HepG2 (cell line): Measurements from ENCODE around the gene PLS1. TPM values are rescaled to one million over a fixed set of nuclear protein-coding genes. Genes with fewer than 3 reads are reported as not detected.
A peak's percentile ranks its signal among the peaks of the same experiment; 100 is the strongest.

Experiments used
- BORCS8-MEF2B ChIP-seq: sonication (generic); formaldehyde crosslinking; IDR thresholded peaks from 2 replicates; pipeline ENCODE4 v1.8.0; 2022; ENCODE audit warnings: mild to moderate bottlenecking, missing genetic modification reagents
- DPF2 ChIP-seq: sonication (generic); formaldehyde crosslinking; IDR thresholded peaks from 2 replicates; pipeline ENCODE4 v1.4.0; 2020; ENCODE audit warnings: mild to moderate bottlenecking, low read depth, missing genetic modification reagents, borderline replicate concordance
- E2F1 ChIP-seq: sonication (generic); formaldehyde crosslinking; IDR thresholded peaks from 2 replicates; pipeline ENCODE4 v1.5.0; 2020; ENCODE audit warnings: missing genetic modification reagents
- FOXA3 ChIP-seq: IDR thresholded peaks from 2 replicates; pipeline ENCODE4 v1.6.1; 2016; ENCODE audit warnings: missing genetic modification reagents, missing compliant biosample characterization
- GTF2F1 ChIP-seq: fragments of 150-350 bp; IDR thresholded peaks from 2 replicates; pipeline ENCODE4 v1.6.1; 2014; ENCODE audit warnings: low read length
- MEIS2 ChIP-seq: sonication (generic); formaldehyde crosslinking; IDR thresholded peaks from 2 replicates; pipeline ENCODE4 v1.9.0; 2021; ENCODE audit warnings: mild to moderate bottlenecking, missing genetic modification reagents
- MXD4 ChIP-seq: IDR thresholded peaks from 2 replicates; pipeline ENCODE4 v1.6.1; 2016; ENCODE audit warnings: mild to moderate bottlenecking, missing biosample characterization, missing genetic modification reagents
- NFE2L2 ChIP-seq: fragments of 150-350 bp; IDR thresholded peaks from 2 replicates; pipeline ENCODE4 v1.6.1; 2014; ENCODE audit warnings: low read length
- RCOR2 ChIP-seq: IDR thresholded peaks from 2 replicates; pipeline ENCODE4 v1.6.1; 2016; ENCODE audit warnings: missing biosample characterization, missing genetic modification reagents
- TGIF2 ChIP-seq: IDR thresholded peaks from 2 replicates; pipeline ENCODE4 v1.6.1; 2016; ENCODE audit warnings: control low read depth, missing compliant biosample characterization
- TRAFD1 ChIP-seq: sonication (generic); formaldehyde crosslinking; IDR thresholded peaks from 2 replicates; pipeline ENCODE4 v1.5.1; 2020; ENCODE audit warnings: missing genetic modification reagents, mild to moderate bottlenecking, borderline replicate concordance
- TRIM22 ChIP-seq: fragments of 450-650 bp; IDR thresholded peaks from 2 replicates; pipeline ENCODE4 v1.6.1; 2017
- ZFAT ChIP-seq: sonication (generic); formaldehyde crosslinking; conservative IDR thresholded peaks from 2 replicates; pipeline ENCODE4 v1.8.1; 2023; ENCODE audit warnings: missing genetic modification reagents, inconsistent platforms
- ZNF205 ChIP-seq: IDR thresholded peaks from 2 replicates; pipeline ENCODE4 v1.6.1; 2018; ENCODE audit warnings: missing biosample characterization, missing genetic modification reagents
- ZNF260 ChIP-seq: sonication (generic); formaldehyde crosslinking; IDR thresholded peaks from 2 replicates; pipeline ENCODE4 v1.4.0; 2020; ENCODE audit warnings: missing genetic modification reagents, low read depth, mild to moderate bottlenecking, borderline replicate concordance
- ZNF296 ChIP-seq: sonication (generic); formaldehyde crosslinking; conservative IDR thresholded peaks from 2 replicates; pipeline ENCODE4 v1.5.0; 2020; ENCODE audit warnings: mild to moderate bottlenecking, missing genetic modification reagents
- ZNF33B ChIP-seq: sonication (generic); formaldehyde crosslinking; IDR thresholded peaks from 2 replicates; pipeline ENCODE4 v1.5.1; 2020; ENCODE audit warnings: mild to moderate bottlenecking, missing genetic modification reagents
- ZNF576 ChIP-seq: sonication (generic); formaldehyde crosslinking; IDR thresholded peaks from 2 replicates; pipeline ENCODE4 v1.4.0; 2020; ENCODE audit warnings: mild to moderate bottlenecking, missing genetic modification reagents
- ZNF619 ChIP-seq: sonication (generic); formaldehyde crosslinking; IDR thresholded peaks from 2 replicates; pipeline ENCODE4 v1.4.0; 2020; ENCODE audit warnings: mild to moderate bottlenecking, missing genetic modification reagents
- ZNF713 ChIP-seq: sonication (generic); formaldehyde crosslinking; IDR thresholded peaks from 2 replicates; pipeline ENCODE4 v1.4.0; 2020; ENCODE audit warnings: mild to moderate bottlenecking, missing genetic modification reagents
- ZNF737 ChIP-seq: sonication (generic); formaldehyde crosslinking; IDR thresholded peaks from 2 replicates; pipeline ENCODE4 v1.5.0; 2020; ENCODE audit warnings: missing genetic modification reagents, mild to moderate bottlenecking, borderline replicate concordance
- ZNF749 ChIP-seq: sonication (generic); formaldehyde crosslinking; IDR thresholded peaks from 2 replicates; pipeline ENCODE4 v1.8.0; 2022; ENCODE audit warnings: mild to moderate bottlenecking, missing genetic modification reagents, moderate library complexity, borderline replicate concordance
- ZNF800 ChIP-seq: sonication (generic); formaldehyde crosslinking; IDR thresholded peaks from 2 replicates; pipeline ENCODE4 v1.4.0; 2020; ENCODE audit warnings: missing genetic modification reagents
- polyA plus RNA-seq, 8 experiments: library from polyadenylated mRNA; depleted of rRNA in 3 of 8; stranded (reverse) in 7 of 8; unstranded in 1 of 8; fragments of >200 nt; fragmentation: Illumina TruSeq in 4 of 8; extraction: Trizol in 4 of 8; gene quantifications; 2 replicates each; pipeline versions ENCODE4 v1.2.1 to v1.2.3, GENCODE V29; 2011 to 2016; ENCODE audit warnings: low read depth in 4 of 8, missing spikeins in 1 of 8, mixed read lengths in 1 of 8; ENCODE audit not compliant: insufficient read depth in 1 of 8
- total RNA-seq, 5 experiments: library from RNA; depleted of rRNA; stranded (reverse); fragments of >200 nt; fragmentation: Illumina TruSeq; extraction: Trizol; gene quantifications; 2 replicates each; pipeline ENCODE4 v1.2.3, GENCODE V29; 2016; ENCODE audit warnings: low read depth in 1 of 5

Gene PLS1
- total and polyA plus RNA-seq, 2 of the 13 experiments (the other 11 are each of a cell fraction or from before 2014, with no cell fraction given): 11.2 to 21.1 TPM

GRCh38 chr3:142595951-142596725, at the start of gene PLS1 (continued):
- peak; percentile 91 for TF ChIP-seq BORCS8-MEF2B (CRISPR knock-in tag)
- TF ChIP-seq RCOR2: peak; percentile 50; the same call in 1 of the 2 replicates
- 0 out of 2 replicates have a peak, but pooled peaks have one; percentile 68 for TF ChIP-seq ZNF713
- peak; percentile 90; the same call in 1 of the 2 replicates for TF ChIP-seq ZNF33B (CRISPR knock-in tag)
- TF ChIP-seq ZNF260: no peak
- no peak for TF ChIP-seq ZNF737 (CRISPR knock-in tag)
- TF ChIP-seq MEIS2 (CRISPR knock-in tag): peak; percentile 59; the same call in 1 of the 2 replicates
- TF ChIP-seq DPF2: no peak
- TF ChIP-seq TRAFD1: no peak
- TF ChIP-seq NFE2L2: no peak
- TF ChIP-seq E2F1 (CRISPR knock-in tag): peak; percentile 60
- TF ChIP-seq TGIF2: peak; percentile 89
- peak; percentile 98; the same call in 1 of the 2 replicates for TF ChIP-seq ZNF619
- no peak for TF ChIP-seq TRIM22
- TF ChIP-seq ZNF296: 0 out of 2 replicates have a peak, but pooled peaks have one; percentile 16
- no peak; the same call in 1 of the 2 replicates for TF ChIP-seq ZNF205 (CRISPR knock-in tag)
- TF ChIP-seq ZNF749: 0 out of 2 replicates have a peak, but pooled peaks have one; percentile 63
- no peak for TF ChIP-seq GTF2F1
- no peak for TF ChIP-seq ZFAT (CRISPR knock-in tag)
- peak; percentile 26; the same call in 1 of the 2 replicates for TF ChIP-seq FOXA3 (CRISPR knock-in tag)
- TF ChIP-seq ZNF800 (CRISPR knock-in tag): peak; percentile 89
- TF ChIP-seq MXD4 (CRISPR knock-in tag): peak; percentile 67; the same call in 1 of the 2 replicates
- TF ChIP-seq ZNF576 (CRISPR knock-in tag): no peak
